Epithelial cell of esophagus (primary cell): ENCODE measurements around the gene ADAM11.
"Not testable (repeated sequence)": the region's sequence is repeated elsewhere in the genome, so short reads cannot be mapped to it uniquely, and the experiment has no call there.

Source experiments
- DNase-seq: peaks from one replicate; pipeline ENCODE4 v3.0.0; 2010; ENCODE audit warnings: low read depth
- H3K4me3 ChIP-seq: 2 replicates; pipeline ENCODE4 v1.5.1; 2011; ENCODE audit warnings: mild to moderate bottlenecking, low read length, control low read depth
- CTCF ChIP-seq: IDR thresholded peaks from 2 replicates; pipeline ENCODE4 v1.5.1; 2011; ENCODE audit warnings: low read depth, mild to moderate bottlenecking, low read length, control low read depth, inconsistent platforms; ENCODE audit not compliant: insufficient read depth; ENCODE audit errors: missing control alignments

ADAM11 gene

GRCh38 chr17:44798356-44798755 lies 39.6 kb downstream of the ADAM11 start:
- TF ChIP-seq CTCF = no peak
- no peak for DNase-seq
- no peak overlapping the region for H3K4me3 ChIP-seq

GRCh38 chr17:44801880-44802279 lies 43.1 kb downstream of the ADAM11 start:
- no peak overlapping the region for H3K4me3 ChIP-seq
- TF ChIP-seq CTCF = no peak
- no peak for DNase-seq

GRCh38 chr17:44804302-44805089 lies 45.7 kb downstream of the ADAM11 start:
- TF ChIP-seq CTCF = no peak
- DNase-seq = no peak
- no peak overlapping the region for H3K4me3 ChIP-seq

GRCh38 chr17:44807093-44807816 lies 48.5 kb downstream of the ADAM11 start:
- DNase-seq = no peak
- no peak for TF ChIP-seq CTCF
- no peak overlapping the region for H3K4me3 ChIP-seq

GRCh38 chr17:44807817-44808155 lies 49.0 kb downstream of the ADAM11 start:
- TF ChIP-seq CTCF = no peak
- H3K4me3 ChIP-seq = no peak overlapping the region
- DNase-seq = no peak

- TF ChIP-seq CTCF = no peak
- DNase-seq = no peak
- H3K4me3 ChIP-seq = no peak overlapping the region
These were observed 49.4 kb downstream of the ADAM11 start for GRCh38 chr17:44808156-44808555.

- DNase-seq, H3K4me3 ChIP-seq: not testable (repeated sequence)
These were observed 50.0 kb downstream of the ADAM11 start for GRCh38 chr17:44808656-44809388.
